Heart right ventricle (tissue), 16 donors: ENCODE results near the gene UBE2J2. TPM values are rescaled to one million over a fixed set of nuclear protein-coding genes. Genes with fewer than 3 reads are reported as not detected.
A peak's percentile ranks its signal among the peaks of the same experiment; 100 is the strongest.

Experiments
- ATAC-seq, 8 donors: fragments of 200-7000 bp; cut with Tn5 transposase; one replicate each; pipeline ENCODE4 v1.9.1; 2020; ENCODE audit warnings: mild to moderate bottlenecking in 8 of 8, moderate library complexity in 8 of 8, moderate number of reproducible peaks in 1 of 8
- DNase-seq, 2 donors: peaks; one replicate each; pipeline ENCODE4 v3.0.0-alpha.2; 2020
- H3K27ac ChIP-seq, 10 donors: fragments of 200-600 bp; sonication (generic) in 2 of 10; one replicate each; pipeline versions ENCODE4 v1.5.0 to v1.8.0; 2020 to 2022; ENCODE audit warnings: mild to moderate bottlenecking in 3 of 10
- H3K27me3 ChIP-seq, 7 donors: fragments of 200-600 bp; one replicate each; pipeline ENCODE4 v1.8.0; 2021 to 2022; ENCODE audit warnings: mild to moderate bottlenecking in 2 of 7
- H3K36me3 ChIP-seq, 9 donors: fragments of 200-600 bp; sonication (generic) in 1 of 9; one replicate each; pipeline versions ENCODE4 v1.5.0 to v1.8.0; 2020 to 2022; ENCODE audit warnings: mild to moderate bottlenecking in 2 of 9
- H3K4me1 ChIP-seq, 9 donors: fragments of 200-600 bp; sonication (generic) in 1 of 9; one replicate each; pipeline versions ENCODE4 v1.5.0 to v1.8.0; 2020 to 2022; ENCODE audit warnings: mild to moderate bottlenecking in 4 of 9
- H3K4me3 ChIP-seq, 10 donors: fragments of 200-600 bp; sonication (generic) in 2 of 10; one replicate each; pipeline versions ENCODE4 v1.5.0 to v1.8.0; 2020 to 2022; ENCODE audit warnings: mild to moderate bottlenecking in 7 of 10, moderate library complexity in 2 of 10
- H3K9me3 ChIP-seq, 11 donors: fragments of 200-600 bp in 10 of 11; sonication (generic) in 2 of 11; one replicate each; pipeline versions ENCODE4 v1.5.0 to v1.8.0; 2013 to 2022; ENCODE audit warnings: mild to moderate bottlenecking in 2 of 11, control low read depth in 1 of 11, moderate library complexity in 1 of 11
- CTCF ChIP-seq, 9 donors: fragments of 200-600 bp; sonication (generic) in 2 of 9; IDR thresholded peaks; one replicate each; pipeline versions ENCODE4 v1.5.0 to v1.8.0; 2021 to 2022; ENCODE audit warnings: antibody characterized with exemption in 9 of 9, mild to moderate bottlenecking in 5 of 9, moderate library complexity in 1 of 9
- WGBS, 2 donors: extraction: QIAGEN DNeasy Blood & Tissue Kit; methylation state at CpG; one replicate each; pipeline ENCODE4 v1.1.7; 2013; ENCODE audit warnings: inconsistent platforms in 1 of 2; 5-methylcytosine and 5-hydroxymethylcytosine counted together
- intact Hi-C, 10 donors: fragments of 100-400 bp; cut with DNase I; formaldehyde crosslinking; loops; one replicate each; pipeline versions ENCODE4 v1.11.1 to v1.14.2; 2022
- polyA plus RNA-seq, 2 donors: library from polyadenylated mRNA; stranded (reverse); fragments of 200-250 nt; gene quantifications; one replicate each; pipeline ENCODE4 v1.2.3, GENCODE V29; 2013
- total RNA-seq, 10 donors: library from RNA; stranded (reverse); fragmentation: NEBNext Ultra II Directional in 3 of 10; extraction: Animal tissue kit (Norgen Biotek cat#: 25700) in 3 of 10; gene quantifications; one replicate each; pipeline versions ENCODE4 v1.2.1 to v1.2.4, GENCODE V29; 2021 to 2023
- donor health status: Arrhythmogenic right ventricular cardiomyopathy.
- donor health status: ischemic (EF 13 %, LVEDD 7.1; RV severe dilation, severe dysfunction).
- donor health status: healthy with polysubstance abuse.
- donor health status: DM: no; HTN: yes; CAD: no.
- donor health status: DM: no; HTN: no; CAD: no.
- donor health status: ischemic (EF 25% LVEDD 6.9; RV normal size, moderate dysfunction).
- donor health status: ischemic (EF 25% LVEDD 5.7; RV mildly dilated, moderate dysfunction).
- donor health status: healthy.
- donor health status: DM: yes; HTN: yes; CAD: no.
- donor health status: Ischemic cardiomyopathy.
- donor health status: ischemic (EF 35%, LVEDD 5.7; RV mildly dilated, moderate dysfunction).
- donor health status: nonischemic (EF 11% LVEDD 7.7; RV severe dilation, severe dysfunction).
- donor health status: DM: yes; HTN: yes; CAD: no.
- donor health status: PGD.
- donor health status: ischemic (EF 29% LVEDD 5.4; RV normal size, mild dysfunction).
- donor health status: nonischemic (EF 23%, LVEDD 6.1; RV moderate dilation, normal function).

Gene UBE2J2
- total and polyA plus RNA-seq, 12 donors = 23.5 to 44.1 (median 30.5) TPM

GRCh38 chr1:1287288-1288110 lies 13.8 kb upstream of the UBE2J2 start:
- no peaks in the 10 kb centered on the region for H3K36me3 ChIP-seq
- no peak for TF ChIP-seq CTCF (IDR thresholded peaks at IDR 0.05)
- H3K9me3 ChIP-seq = no peaks in the 10 kb centered on the region
- 82 to 85% methylated on average over 44 to 46 of the region's 46 CpGs for WGBS, 2 donors
- peaks cover 0 to 13% (median 7%) of the 10 kb centered on the region in 9 donors for H3K4me1 ChIP-seq
- no peak overlapping the region for H3K4me3 ChIP-seq
- intact Hi-C loops = no loop called here
- ATAC-seq (no peak), DNase-seq (peak in 1 of 2 donors; percentile 7)
- H3K27ac ChIP-seq = no peak overlapping the region
- peaks cover 0 to 32% (median 24%) of the 10 kb centered on the region in 7 donors for H3K27me3 ChIP-seq

- Histone ChIP-seq H3K4me1 (peaks cover 0 to 14% (median 7%) of the 10 kb centered on the region in 9 donors), H3K9me3 (no peaks in the 10 kb centered on the region), H3K27ac (no peak overlapping the region), H3K4me3 (no peak overlapping the region), H3K27me3 (peaks cover 0 to 32% (median 24%) of the 10 kb centered on the region in 7 donors), H3K36me3 (no peaks in the 10 kb centered on the region)
- TF ChIP-seq CTCF (IDR thresholded peaks at IDR 0.05) = no peak
- DNase-seq (no peak), ATAC-seq (no peak)
- 66 to 70% methylated on average over 50 of the region's 50 CpGs for WGBS, 2 donors
- intact Hi-C loops = no loop called here
Measured at GRCh38 chr1:1286313-1287261, 12.9 kb upstream of the UBE2J2 start.

GRCh38 chr1:1285611-1286311 lies 12.1 kb upstream of the UBE2J2 start:
- H3K9me3 ChIP-seq = no peaks in the 10 kb centered on the region
- H3K4me1 ChIP-seq = peaks cover 0 to 11% (median 0%) of the 10 kb centered on the region in 9 donors
- peaks cover 0 to 32% (median 24%) of the 10 kb centered on the region in 7 donors for H3K27me3 ChIP-seq
- no peak overlapping the region for H3K27ac ChIP-seq
- WGBS, 2 donors = 70 to 72% methylated on average over 37 of the region's 37 CpGs
- ATAC-seq = no peak
- DNase-seq = no peak
- intact Hi-C loops = no loop called here
- H3K4me3 ChIP-seq = no peak overlapping the region
- no peaks in the 10 kb centered on the region for H3K36me3 ChIP-seq
- TF ChIP-seq CTCF (IDR thresholded peaks at IDR 0.05) = no peak

- no peak for DNase-seq
- Histone ChIP-seq H3K27ac (no peak overlapping the region), H3K4me3 (no peak overlapping the region), H3K27me3 (peaks cover 0 to 32% (median 24%) of the 10 kb centered on the region in 7 donors), H3K4me1 (peaks cover 0 to 11% (median 0%) of the 10 kb centered on the region in 9 donors), H3K9me3 (no peaks in the 10 kb centered on the region), H3K36me3 (no peaks in the 10 kb centered on the region)
- intact Hi-C loops = no loop called here
- 89 to 94% methylated on average over 22 of the region's 22 CpGs for WGBS, 2 donors
- TF ChIP-seq CTCF (IDR thresholded peaks at IDR 0.05) = no peak
- no peak for ATAC-seq
Measured at GRCh38 chr1:1285102-1285571, 11.5 kb upstream of the UBE2J2 start.
